Measurements from ENCODE around the gene IFI30.

The IFI30 gene

GRCh38 chr19:18225702-18226468 lies 52.3 kb downstream of the IFI30 start, which contains the start of gene PDE4C:
Gene PDE4C, minus strand, starts transcription at chr19:18226438. Its CDS starts 23 bp downstream, at chr19:18226415.
- no peak for DNase-seq (ENCODE audit: low read depth)

GRCh38 chr19:18226956-18227780 lies 53.6 kb downstream of the IFI30 start:
- no peak for DNase-seq (ENCODE audit: low read depth)

All from activated T-cell treated with anti-CD3 and anti-CD28 coated beads for 1 hour (primary cell).